Choroid plexus epithelial cell (primary cell): ENCODE results near the gene CALN1.

ENCODE experiments used
- DNase-seq: peaks from one replicate; pipeline ENCODE4 v3.0.0-alpha.2; 2010; ENCODE audit warnings: low read depth
- H3K4me3 ChIP-seq: 2 replicates; pipeline ENCODE4 v1.5.1; 2011; ENCODE audit warnings: low read depth, mild to moderate bottlenecking, control low read depth, low read length, moderate library complexity
- TF ChIP-seq, protein P1 (sequence below): conservative IDR thresholded peaks from 2 replicates; pipeline ENCODE4 v1.5.1; 2011; ENCODE audit warnings: low read depth, mild to moderate bottlenecking, control low read depth, inconsistent platforms, low read length, moderate library complexity

Gene CALN1

DNA sequence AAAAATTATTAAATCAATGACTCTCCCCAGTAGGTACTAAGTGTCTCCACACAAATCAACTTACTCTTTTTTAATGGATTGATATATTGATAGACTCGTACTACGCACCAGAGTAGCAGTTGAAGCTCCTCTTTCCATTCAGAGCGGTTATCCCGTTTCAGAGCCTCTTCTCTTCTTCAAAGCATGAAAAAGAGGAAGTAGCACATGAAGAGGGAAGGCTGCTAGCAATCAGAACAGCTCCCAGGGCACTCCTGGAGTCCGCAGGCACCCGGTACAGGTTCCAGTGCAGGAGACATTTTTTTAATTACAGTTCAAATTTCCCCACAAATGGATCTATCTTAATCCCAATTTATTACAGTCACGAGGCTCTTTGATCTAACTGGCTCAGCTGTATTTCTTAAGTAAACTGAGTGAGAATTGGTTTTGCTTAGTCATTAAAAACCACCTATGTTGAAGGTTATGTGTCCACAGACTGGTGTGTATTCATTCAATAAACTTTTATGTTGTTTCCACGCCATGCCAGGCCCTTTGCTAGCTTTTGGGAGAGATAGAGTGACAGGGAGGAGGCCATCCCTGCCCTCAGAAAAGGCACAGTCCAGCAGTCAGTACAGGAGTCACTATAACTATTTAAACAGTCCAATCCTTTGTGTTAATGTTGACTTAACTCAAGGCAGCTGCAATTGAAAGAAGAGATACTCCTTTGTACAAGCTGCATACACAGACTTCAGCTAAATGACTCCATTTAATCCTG, 32.1 kb upstream of the CALN1 start:
- H3K4me3 ChIP-seq = no peak overlapping the region
- no peak for DNase-seq
- TF ChIP-seq, protein P1, sequence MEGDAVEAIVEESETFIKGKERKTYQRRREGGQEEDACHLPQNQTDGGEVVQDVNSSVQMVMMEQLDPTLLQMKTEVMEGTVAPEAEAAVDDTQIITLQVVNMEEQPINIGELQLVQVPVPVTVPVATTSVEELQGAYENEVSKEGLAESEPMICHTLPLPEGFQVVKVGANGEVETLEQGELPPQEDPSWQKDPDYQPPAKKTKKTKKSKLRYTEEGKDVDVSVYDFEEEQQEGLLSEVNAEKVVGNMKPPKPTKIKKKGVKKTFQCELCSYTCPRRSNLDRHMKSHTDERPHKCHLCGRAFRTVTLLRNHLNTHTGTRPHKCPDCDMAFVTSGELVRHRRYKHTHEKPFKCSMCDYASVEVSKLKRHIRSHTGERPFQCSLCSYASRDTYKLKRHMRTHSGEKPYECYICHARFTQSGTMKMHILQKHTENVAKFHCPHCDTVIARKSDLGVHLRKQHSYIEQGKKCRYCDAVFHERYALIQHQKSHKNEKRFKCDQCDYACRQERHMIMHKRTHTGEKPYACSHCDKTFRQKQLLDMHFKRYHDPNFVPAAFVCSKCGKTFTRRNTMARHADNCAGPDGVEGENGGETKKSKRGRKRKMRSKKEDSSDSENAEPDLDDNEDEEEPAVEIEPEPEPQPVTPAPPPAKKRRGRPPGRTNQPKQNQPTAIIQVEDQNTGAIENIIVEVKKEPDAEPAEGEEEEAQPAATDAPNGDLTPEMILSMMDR = no peak

DNA sequence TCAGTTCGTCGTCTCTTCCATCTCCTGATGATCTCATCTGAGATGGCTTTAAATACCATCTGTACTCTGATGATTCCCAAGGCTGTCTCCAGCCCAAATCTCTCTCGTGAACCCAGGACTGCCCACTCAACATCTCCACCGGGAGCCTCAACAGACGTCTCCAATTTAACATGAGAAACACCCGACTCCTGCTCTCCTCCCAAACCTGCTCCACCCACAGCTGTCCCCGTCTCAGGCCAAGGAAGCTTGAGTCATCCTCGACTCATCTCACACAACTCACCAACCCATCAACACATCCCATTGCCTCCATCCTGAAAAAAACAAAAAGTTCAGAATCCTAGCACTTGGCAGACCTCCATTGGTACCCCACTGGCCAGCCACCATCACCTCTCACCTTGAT, 29.7 kb upstream of the CALN1 start:
- H3K4me3 ChIP-seq = no peak overlapping the region
- no peak for DNase-seq
- TF ChIP-seq, protein P1 = no peak

GRCh38 chr7:72438491-72438890, 26.4 kb upstream of the CALN1 start:
- H3K4me3 ChIP-seq = no peak overlapping the region
- TF ChIP-seq, protein P1 = no peak
- no peak for DNase-seq

- no peak overlapping the region for H3K4me3 ChIP-seq
- DNase-seq = no peak
- TF ChIP-seq, protein P1 = no peak
Observed at GRCh38 chr7:72437610-72438009, 25.5 kb upstream of the CALN1 start.

DNA sequence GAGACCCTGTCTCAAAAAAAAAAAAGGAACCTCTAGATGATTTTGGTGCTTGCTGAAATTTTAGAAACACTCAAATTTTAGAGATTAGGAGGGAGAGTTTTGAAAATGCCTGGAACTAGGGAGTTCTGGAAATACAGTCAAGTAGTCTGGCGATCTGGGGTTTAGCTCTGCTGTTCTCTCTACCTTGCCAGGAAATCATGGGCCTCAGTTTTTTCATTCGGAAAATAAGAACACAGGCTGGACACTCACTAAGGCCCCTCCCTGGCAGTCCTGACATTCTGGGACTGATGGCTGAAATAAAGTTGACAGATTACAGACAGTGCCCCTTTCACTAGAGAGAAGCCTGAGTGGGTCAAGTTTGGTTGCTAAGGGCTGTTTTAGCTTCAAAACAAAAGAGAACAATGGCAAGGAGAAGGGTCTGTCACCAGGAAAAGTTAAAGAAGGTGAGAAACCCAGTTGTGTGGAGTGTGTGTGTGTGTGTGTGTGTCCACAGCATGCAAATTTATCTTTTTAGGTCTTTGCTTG, 25.0 kb upstream of the CALN1 start:
- H3K4me3 ChIP-seq = no peak overlapping the region
- TF ChIP-seq, protein P1 = no peak
- DNase-seq = no peak

DNA sequence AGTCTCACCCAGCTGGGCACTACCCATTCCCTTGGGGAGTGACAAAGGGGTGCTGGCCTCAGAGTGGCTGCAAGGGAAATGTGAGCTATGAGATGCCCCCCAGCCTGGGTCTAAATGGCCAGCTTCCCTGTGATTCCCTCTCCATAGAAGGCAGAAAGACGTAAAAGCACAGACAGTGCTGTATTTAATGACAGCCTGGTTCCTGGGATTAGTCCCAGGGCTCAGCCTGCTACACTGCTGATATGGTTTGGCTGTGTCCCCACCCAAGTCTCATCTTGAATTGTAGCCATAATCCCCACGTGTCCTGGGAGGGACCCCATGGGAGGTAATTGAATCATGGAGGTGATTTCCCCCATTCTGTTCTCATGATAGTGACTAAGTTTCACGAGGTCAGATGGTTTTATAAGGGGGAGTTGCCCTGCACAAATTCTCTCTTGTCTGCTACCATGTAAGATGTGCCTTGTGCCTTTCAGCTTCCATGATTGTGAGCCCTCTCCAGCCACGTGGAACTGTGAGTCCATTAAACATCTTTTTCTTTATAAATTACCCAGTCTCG, 23.9 kb upstream of the CALN1 start:
- no peak for DNase-seq
- no peak overlapping the region for H3K4me3 ChIP-seq
- TF ChIP-seq, protein P1 = no peak

- DNase-seq = no peak
- H3K4me3 ChIP-seq = no peak overlapping the region
- TF ChIP-seq, protein P1 = no peak
Observed at GRCh38 chr7:72435366-72435765, 23.2 kb upstream of the CALN1 start.
